GM23338 (cell line): ENCODE measurements around the gene CCNA1. TPM values are rescaled to one million over a fixed set of nuclear protein-coding genes. Genes with fewer than 3 reads are reported as not detected.

Experiments used
- ATAC-seq: fragments of 200-7000 bp; cut with Tn5 transposase; 3 replicates; pipeline ENCODE4 v1.9.1; 2020
- DNase-seq: peaks from one replicate; pipeline ENCODE4 v3.0.0-alpha.2; 2015; ENCODE audit warnings: low spot score
- H2AFZ ChIP-seq: fragments of 200-600 bp; sonication (generic); 2 replicates; pipeline ENCODE4 v1.8.0; 2016; ENCODE audit warnings: antibody characterized with exemption, mild to moderate bottlenecking, moderate library complexity
- H3F3A ChIP-seq: fragments of 200-600 bp; sonication (generic); replicated peaks from 2 replicates; pipeline ENCODE4 v1.8.0; 2017; ENCODE audit warnings: antibody characterized with exemption, mixed run types, low read depth
- H3K27ac ChIP-seq: fragments of 200-600 bp; sonication (generic); 2 replicates; pipeline ENCODE4 v1.6.1; 2016; ENCODE audit warnings: low read depth
- H3K27me3 ChIP-seq: fragments of 200-600 bp; sonication (generic); 2 replicates; pipeline ENCODE4 v1.8.0; 2016; ENCODE audit warnings: mild to moderate bottlenecking, mixed run types, moderate library complexity; ENCODE audit not compliant: insufficient read depth
- H3K36me3 ChIP-seq: fragments of 200-600 bp; sonication (generic); 2 replicates; pipeline ENCODE4 v1.8.0; 2016; ENCODE audit warnings: mild to moderate bottlenecking; ENCODE audit not compliant: insufficient read depth
- H3K4me1 ChIP-seq: fragments of 200-600 bp; sonication (generic); 2 replicates; pipeline ENCODE4 v1.8.0; 2016; ENCODE audit warnings: mild to moderate bottlenecking, moderate library complexity; ENCODE audit not compliant: insufficient read depth
- H3K4me2 ChIP-seq: fragments of 200-600 bp; sonication (generic); 2 replicates; pipeline ENCODE4 v1.7.1; 2017; ENCODE audit warnings: mixed run types
- H3K4me3 ChIP-seq: fragments of 200-600 bp; sonication (generic); 2 replicates; pipeline ENCODE4 v1.6.1; 2016; ENCODE audit warnings: mixed run types
- H3K79me2 ChIP-seq: fragments of 200-600 bp; sonication (generic); replicated peaks from 2 replicates; pipeline ENCODE4 v1.8.0; 2017; ENCODE audit warnings: mild to moderate bottlenecking; ENCODE audit not compliant: insufficient read depth
- H3K9me2 ChIP-seq: fragments of 200-600 bp; sonication (generic); 2 replicates; pipeline ENCODE4 v1.8.0; 2017; ENCODE audit not compliant: insufficient read depth
- H4K20me1 ChIP-seq: fragments of 200-600 bp; sonication (generic); replicated peaks from 2 replicates; pipeline ENCODE4 v1.8.0; 2017; ENCODE audit warnings: mild to moderate bottlenecking; ENCODE audit not compliant: insufficient read depth
- H3K27ac Mint-ChIP-seq: 2 replicates; pipeline ENCODE4 v1.8.0; 2020; ENCODE audit warnings: inconsistent platforms, mild to moderate bottlenecking, moderate library complexity, mixed read lengths
- H3K27me3 Mint-ChIP-seq: 3 replicates; pipeline ENCODE4 v1.8.0; 2022; ENCODE audit warnings: low read depth, mild to moderate bottlenecking, moderate library complexity, mixed read lengths, inconsistent platforms; ENCODE audit not compliant: insufficient read depth, poor library complexity
- H3K36me3 Mint-ChIP-seq: 3 replicates; pipeline ENCODE4 v1.8.0; 2021; ENCODE audit warnings: low read depth, mild to moderate bottlenecking, inconsistent platforms, moderate library complexity, mixed read lengths
- H3K4me1 Mint-ChIP-seq: 3 replicates; pipeline ENCODE4 v1.8.0; 2020; ENCODE audit warnings: mild to moderate bottlenecking, inconsistent platforms, mixed read lengths
- H3K4me3 Mint-ChIP-seq: 3 replicates; pipeline ENCODE4 v1.8.0; 2021; ENCODE audit warnings: moderate library complexity, mild to moderate bottlenecking, inconsistent platforms, mixed read lengths
- H3K9me3 Mint-ChIP-seq: 3 replicates; pipeline ENCODE4 v1.8.0; 2020; ENCODE audit warnings: moderate library complexity, mild to moderate bottlenecking, inconsistent platforms, mixed read lengths
- CREB1 ChIP-seq: fragments of 250-450 bp; sonication (Bioruptor Pico); IDR thresholded peaks from 2 replicates; pipeline ENCODE4 v1.5.0; 2020; ENCODE audit warnings: low read depth, mild to moderate bottlenecking, moderate library complexity
- EZH2phosphoT487 ChIP-seq: fragments of 200-600 bp; sonication (generic); IDR thresholded peaks from one replicate; pipeline ENCODE4 v1.8.1; 2018; ENCODE audit warnings: antibody characterized with exemption; ENCODE audit not compliant: unreplicated experiment
- JUNB ChIP-seq: IDR thresholded peaks from one replicate; pipeline ENCODE4 v1.6.1; 2016; ENCODE audit warnings: antibody characterized with exemption; ENCODE audit not compliant: unreplicated experiment
- NANOG ChIP-seq: IDR thresholded peaks from 2 replicates; pipeline ENCODE4 v1.6.1; 2016; ENCODE audit warnings: antibody characterized with exemption, borderline replicate concordance
- POLR2AphosphoS5 ChIP-seq: IDR thresholded peaks from 2 replicates; pipeline ENCODE4 v1.6.1; 2016; ENCODE audit warnings: antibody characterized with exemption, low read depth
- REST ChIP-seq: IDR thresholded peaks from one replicate; pipeline ENCODE4 v1.6.1; 2018; ENCODE audit warnings: antibody characterized with exemption; ENCODE audit not compliant: unreplicated experiment
- STAT1 ChIP-seq: IDR thresholded peaks from one replicate; pipeline ENCODE4 v1.6.1; 2016; ENCODE audit warnings: antibody characterized with exemption; ENCODE audit not compliant: unreplicated experiment
- ZNF114 ChIP-seq: fragments of 250-450 bp; sonication (Bioruptor Pico); IDR thresholded peaks from 2 replicates; pipeline ENCODE4 v1.5.0; 2020; ENCODE audit warnings: mild to moderate bottlenecking, moderate library complexity
- ZNF331 ChIP-seq: fragments of 250-450 bp; sonication (Bioruptor Pico); IDR thresholded peaks from 2 replicates; pipeline ENCODE4 v1.5.0; 2020; ENCODE audit warnings: low read depth, mild to moderate bottlenecking, moderate library complexity
- ZNF462 ChIP-seq: fragments of 250-450 bp; sonication (Bioruptor Pico); IDR thresholded peaks from 2 replicates; pipeline ENCODE4 v1.5.0; 2020; ENCODE audit warnings: mild to moderate bottlenecking, moderate library complexity
- polyA plus RNA-seq: library from polyadenylated mRNA; unstranded; fragments of >200 nt; fragmentation: Nextera tagmentation; extraction: Ambion mirVana; gene quantifications from 2 replicates; pipeline ENCODE4 v1.2.1, GENCODE V29; 2016
- total RNA-seq: library from RNA; depleted of rRNA; stranded (reverse); fragments of >200 nt; shearing (Covaris generic); gene quantifications from 2 replicates; pipeline ENCODE4 v1.2.3, GENCODE V29; 2014
- TF ChIP-seq, protein P1 (sequence below): IDR thresholded peaks from 2 replicates; pipeline ENCODE4 v1.6.1; 2016; ENCODE audit warnings: antibody characterized with exemption
- TF ChIP-seq, protein P2 (sequence below), 2 experiments: fragments of 200-600 bp in 1 of 2; sonication (generic) in 1 of 2; conservative IDR thresholded peaks; 2 replicates each; pipeline versions ENCODE4 v1.5.1 to v1.6.1; 2016 to 2017; ENCODE audit warnings: antibody characterized with exemption in 2 of 2, low read depth in 2 of 2, mild to moderate bottlenecking in 2 of 2, moderate library complexity in 1 of 2

Gene CCNA1
- total and polyA plus RNA-seq, 2 experiments from 2014 or later: 3.8 to 7.4 TPM

DNA sequence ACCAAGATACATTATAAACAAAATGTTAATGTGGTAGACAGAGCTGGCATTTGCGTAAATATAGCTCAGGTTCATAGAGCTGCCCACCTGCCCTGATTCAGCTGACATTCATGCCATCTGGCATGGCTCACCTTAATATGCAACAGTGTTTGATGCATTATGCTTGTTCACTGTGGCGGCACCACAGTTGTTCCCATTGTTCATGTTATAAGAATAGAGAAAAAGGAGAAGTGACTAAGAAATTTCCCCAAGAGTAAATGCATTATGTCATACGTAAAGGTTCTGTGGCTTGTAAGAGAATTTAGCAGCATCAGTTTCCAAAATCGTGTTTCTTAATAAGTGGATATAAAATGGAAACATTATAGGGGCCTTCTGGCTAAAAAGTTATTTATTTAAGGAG, 4.5 kb downstream of the CCNA1 start:
- Histone ChIP-seq H3K27ac (no peak overlapping the region), H4K20me1 (0 out of 2 replicates have a peak, but pooled peaks cover 5% of the 10 kb centered on the region), H3K27me3 (peaks cover 29% of the 10 kb centered on the region), H3K36me3 (no peaks in the 10 kb centered on the region), H2AFZ (no peak overlapping the region), H3F3A (no peaks in the 10 kb centered on the region), H3K9me2 (no peaks in the 10 kb centered on the region), H3K79me2 (no peaks in the 10 kb centered on the region), H3K4me2 (no peak overlapping the region), H3K4me1 (peaks cover 9% of the 10 kb centered on the region; the same call in 1 of the 2 replicates), H3K4me3 (no peak overlapping the region)
- Mint-ChIP-seq H3K27ac (no peak overlapping the region), H3K9me3 (no peaks in the 10 kb centered on the region), H3K27me3 (peaks cover 25% of the 10 kb centered on the region), H3K4me3 (no peak overlapping the region), H3K4me1 (peaks cover 9% of the 10 kb centered on the region; the same call in 2 of the 3 replicates), H3K36me3 (no peaks in the 10 kb centered on the region)
- DNase-seq: no peak
- TF ChIP-seq POLR2AphosphoS5 (no peak), ZNF331 (CRISPR knock-in tag) (no peak), CREB1 (no peak), REST (no peak), ZNF462 (no peak), EZH2phosphoT487 (no peak), JUNB (no peak), ZNF114 (CRISPR knock-in tag) (no peak), STAT1 (no peak), NANOG (no peak)
- TF ChIP-seq, protein P1, sequence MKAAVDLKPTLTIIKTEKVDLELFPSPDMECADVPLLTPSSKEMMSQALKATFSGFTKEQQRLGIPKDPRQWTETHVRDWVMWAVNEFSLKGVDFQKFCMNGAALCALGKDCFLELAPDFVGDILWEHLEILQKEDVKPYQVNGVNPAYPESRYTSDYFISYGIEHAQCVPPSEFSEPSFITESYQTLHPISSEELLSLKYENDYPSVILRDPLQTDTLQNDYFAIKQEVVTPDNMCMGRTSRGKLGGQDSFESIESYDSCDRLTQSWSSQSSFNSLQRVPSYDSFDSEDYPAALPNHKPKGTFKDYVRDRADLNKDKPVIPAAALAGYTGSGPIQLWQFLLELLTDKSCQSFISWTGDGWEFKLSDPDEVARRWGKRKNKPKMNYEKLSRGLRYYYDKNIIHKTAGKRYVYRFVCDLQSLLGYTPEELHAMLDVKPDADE: no peak
- TF ChIP-seq, protein P2, sequence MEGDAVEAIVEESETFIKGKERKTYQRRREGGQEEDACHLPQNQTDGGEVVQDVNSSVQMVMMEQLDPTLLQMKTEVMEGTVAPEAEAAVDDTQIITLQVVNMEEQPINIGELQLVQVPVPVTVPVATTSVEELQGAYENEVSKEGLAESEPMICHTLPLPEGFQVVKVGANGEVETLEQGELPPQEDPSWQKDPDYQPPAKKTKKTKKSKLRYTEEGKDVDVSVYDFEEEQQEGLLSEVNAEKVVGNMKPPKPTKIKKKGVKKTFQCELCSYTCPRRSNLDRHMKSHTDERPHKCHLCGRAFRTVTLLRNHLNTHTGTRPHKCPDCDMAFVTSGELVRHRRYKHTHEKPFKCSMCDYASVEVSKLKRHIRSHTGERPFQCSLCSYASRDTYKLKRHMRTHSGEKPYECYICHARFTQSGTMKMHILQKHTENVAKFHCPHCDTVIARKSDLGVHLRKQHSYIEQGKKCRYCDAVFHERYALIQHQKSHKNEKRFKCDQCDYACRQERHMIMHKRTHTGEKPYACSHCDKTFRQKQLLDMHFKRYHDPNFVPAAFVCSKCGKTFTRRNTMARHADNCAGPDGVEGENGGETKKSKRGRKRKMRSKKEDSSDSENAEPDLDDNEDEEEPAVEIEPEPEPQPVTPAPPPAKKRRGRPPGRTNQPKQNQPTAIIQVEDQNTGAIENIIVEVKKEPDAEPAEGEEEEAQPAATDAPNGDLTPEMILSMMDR (conservative IDR thresholded peaks at IDR 0.05; ENCODE audit: low read depth in 2 of 2): no peak
- ATAC-seq: no peak
